K562 (cell line): ENCODE results near the gene VDR. TPM values are rescaled to one million over a fixed set of nuclear protein-coding genes. Genes with fewer than 3 reads are reported as not detected.

ENCODE experiments used
- BCOR ChIP-seq: fragments of 450-650 bp; IDR thresholded peaks from 2 replicates; pipeline ENCODE4 v1.6.1; 2016
- CREB1 ChIP-seq, 2 experiments: sonication (generic) in 1 of 2; formaldehyde crosslinking in 1 of 2; IDR thresholded peaks; 2 replicates each; pipeline versions ENCODE4 v1.6.1 to v1.8.0; 2012 to 2022; ENCODE audit warnings: inconsistent platforms in 1 of 2, mild to moderate bottlenecking in 1 of 2, missing genetic modification reagents in 1 of 2, moderate library complexity in 1 of 2
- CREB3L1 ChIP-seq: fragments of 450-650 bp; IDR thresholded peaks from 2 replicates; pipeline ENCODE4 v1.6.1; 2014; ENCODE audit warnings: low read depth, mild to moderate bottlenecking, moderate library complexity, borderline replicate concordance
- CUX1 ChIP-seq: fragments of 200-800 bp; sonication (Bioruptor generic); IDR thresholded peaks from 2 replicates; pipeline ENCODE4 v1.6.1; 2016; ENCODE audit warnings: missing genetic modification characterization, missing compliant biosample characterization
- E2F1 ChIP-seq: sonication (generic); formaldehyde crosslinking; IDR thresholded peaks from 2 replicates; pipeline ENCODE4 v1.8.1; 2023; ENCODE audit warnings: mild to moderate bottlenecking, missing genetic modification reagents, moderate library complexity
- GABPB1 ChIP-seq: sonication (generic); formaldehyde crosslinking; IDR thresholded peaks from 2 replicates; pipeline ENCODE4 v1.8.0; 2022; ENCODE audit warnings: mild to moderate bottlenecking, missing genetic modification reagents
- HINFP ChIP-seq: fragments of 450-650 bp; conservative IDR thresholded peaks from 2 replicates; pipeline ENCODE4 v1.6.1; 2016; ENCODE audit warnings: missing genetic modification characterization, low read depth, mild to moderate bottlenecking, control low read depth, missing compliant biosample characterization
- POLR2AphosphoS2 ChIP-seq: IDR thresholded peaks from 2 replicates; pipeline ENCODE4 v1.6.1; 2012; ENCODE audit warnings: low read length, improper control_type of control experiment
- RB1 ChIP-seq: fragments of 450-650 bp; IDR thresholded peaks from 2 replicates; pipeline ENCODE4 v1.6.1; 2017; ENCODE audit warnings: low read depth, mild to moderate bottlenecking
- TCF15 ChIP-seq: fragments of 250-450 bp; sonication (Bioruptor Pico); IDR thresholded peaks from 2 replicates; pipeline ENCODE4 v1.8.0; 2022; ENCODE audit warnings: moderate library complexity, mild to moderate bottlenecking, inconsistent platforms
- ZBTB34 ChIP-seq: fragments of 250-450 bp; sonication (Bioruptor Pico); IDR thresholded peaks from 2 replicates; pipeline ENCODE4 v1.8.0; 2021; ENCODE audit warnings: mild to moderate bottlenecking, moderate library complexity
- ZKSCAN1 ChIP-seq: fragments of 150-350 bp; IDR thresholded peaks from 2 replicates; pipeline ENCODE4 v1.6.1; 2016; ENCODE audit warnings: low read depth, low read length
- ZNF133 ChIP-seq: fragments of 250-450 bp; sonication (Bioruptor Pico); IDR thresholded peaks from 2 replicates; pipeline ENCODE4 v1.4.0; 2020; ENCODE audit warnings: mild to moderate bottlenecking
- polyA plus RNA-seq, 8 experiments: library from polyadenylated mRNA; depleted of rRNA in 4 of 8; stranded (reverse) in 5 of 8; unstranded in 3 of 8; fragments of >200 nt; fragmentation: Nextera tagmentation in 2 of 8; fragmentation: Illumina TruSeq in 1 of 8; extraction: Ambion mirVana in 2 of 8; extraction: Trizol in 1 of 8; gene quantifications; 2 replicates each; pipeline versions ENCODE4 v1.2.1 to v1.2.3, GENCODE V29; 2011 to 2014; ENCODE audit warnings: inconsistent platforms in 1 of 8, missing spikeins in 1 of 8
- total RNA-seq, 7 experiments: library from RNA; depleted of rRNA in 6 of 7; stranded (reverse); fragments of >200 nt in 6 of 7; fragmentation: Illumina TruSeq in 2 of 7; extraction: Trizol in 2 of 7; gene quantifications; 2 replicates each; pipeline versions ENCODE4 v1.2.1 to v1.2.3, GENCODE V29; 2011 to 2021; ENCODE audit warnings: low replicate concordance in 1 of 7

The VDR gene
- total and polyA plus RNA-seq, 9 of the 15 experiments (the other 6 are each of a cell fraction or from before 2014, with no cell fraction given), result 0.61 to 4.8 (median 2.0) TPM

GRCh38 chr12:47837190-47838171 lies 67.3 kb downstream of the VDR start (continued):
- TF ChIP-seq CUX1 (no peak), TCF15 (CRISPR knock-in tag) (no peak), ZBTB34 (CRISPR knock-in tag) (no peak), ZNF133 (no peak), CREB1 (IDR thresholded peaks at IDR 0.05) (peak; percentile 23; the same call in 1 of the 2 replicates), CREB1 (CRISPR knock-in tag; IDR thresholded peaks at IDR 0.05) (no peak), POLR2AphosphoS2 (no peak), E2F1 (CRISPR knock-in tag) (0 out of 2 replicates have a peak, but pooled peaks have one; percentile 72), BCOR (no peak), RB1 (peak; percentile 70; the same call in 1 of the 2 replicates), ZKSCAN1 (peak; percentile 64; the same call in 1 of the 2 replicates), CREB3L1 (peak; percentile 25; the same call in 1 of the 2 replicates), HINFP (no peak), GABPB1 (CRISPR knock-in tag) (peak; percentile 57; the same call in 1 of the 2 replicates)
